ENCODE data around the gene PTPN3.

DNA sequence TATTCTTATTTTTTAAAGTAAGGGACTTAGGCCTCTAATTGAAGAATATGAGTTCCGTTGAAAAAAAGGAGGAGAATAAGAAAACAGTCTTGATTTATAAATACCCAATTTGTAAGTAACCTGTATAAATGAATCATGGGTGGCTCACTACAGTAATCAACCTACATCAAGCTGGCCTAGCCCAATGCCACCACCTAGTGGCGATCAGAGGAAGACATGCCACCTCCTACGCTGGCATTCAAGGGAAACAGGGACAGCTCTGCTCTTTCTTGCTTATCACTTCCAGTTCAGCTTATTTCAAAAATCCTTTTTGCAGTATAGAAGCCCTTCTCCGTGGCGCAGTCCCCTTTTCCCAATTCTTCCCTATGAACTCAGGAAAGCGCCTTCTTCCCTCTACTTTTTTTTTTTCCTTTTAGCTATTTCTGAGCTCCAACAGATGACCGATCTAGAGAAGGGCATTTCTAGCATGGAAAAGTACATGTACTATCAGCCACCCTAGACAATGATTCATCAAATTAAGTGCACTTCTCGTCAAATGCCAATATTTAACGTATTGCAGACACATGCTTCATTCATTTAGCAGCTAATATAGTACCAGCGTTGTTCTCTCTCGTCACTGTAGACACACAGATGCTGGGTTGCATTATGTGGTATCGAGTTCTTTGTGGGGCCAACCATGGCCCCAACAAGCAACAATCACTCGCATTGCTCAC is 28.3 kb downstream of the PTPN3 start:
- TF ChIP-seq CTCF (IDR thresholded peaks at IDR 0.05) = peak; percentile 91
- no peak for TF ChIP-seq TCF7L2 (IDR thresholded peaks at IDR 0.05; ENCODE audit: low read depth, low read length)
- TF ChIP-seq SIN3A (IDR thresholded peaks at IDR 0.05; ENCODE audit: borderline replicate concordance, insufficient read depth, low read depth, low read length) = no peak
- TF ChIP-seq POLR2AphosphoS5 (IDR thresholded peaks at IDR 0.05; ENCODE audit: low read depth, low read length) = no peak
